Keratinocyte (primary cell): ENCODE data around the gene LRRC15.

ENCODE experiments used
- EZH2 ChIP-seq: IDR thresholded peaks from one replicate; pipeline ENCODE4 v1.6.1; 2012; ENCODE audit warnings: inconsistent platforms, mild to moderate bottlenecking, low read length, moderate library complexity
- TF ChIP-seq, protein P1 (sequence below), 3 experiments: IDR thresholded peaks in 1 of 3; conservative IDR thresholded peaks in 1 of 3; optimal IDR thresholded peaks in 1 of 3; 2 replicates in 2 of 3; 3 replicates in 1 of 3; pipeline versions ENCODE3 to v1.5.1; 2011; ENCODE audit warnings: low read length in 3 of 3, mild to moderate bottlenecking in 3 of 3, moderate library complexity in 2 of 3, control low read depth in 1 of 3, inconsistent platforms in 1 of 3; ENCODE audit not compliant: insufficient read depth in 2 of 3; ENCODE audit errors: extremely low read depth in 1 of 3

DNA sequence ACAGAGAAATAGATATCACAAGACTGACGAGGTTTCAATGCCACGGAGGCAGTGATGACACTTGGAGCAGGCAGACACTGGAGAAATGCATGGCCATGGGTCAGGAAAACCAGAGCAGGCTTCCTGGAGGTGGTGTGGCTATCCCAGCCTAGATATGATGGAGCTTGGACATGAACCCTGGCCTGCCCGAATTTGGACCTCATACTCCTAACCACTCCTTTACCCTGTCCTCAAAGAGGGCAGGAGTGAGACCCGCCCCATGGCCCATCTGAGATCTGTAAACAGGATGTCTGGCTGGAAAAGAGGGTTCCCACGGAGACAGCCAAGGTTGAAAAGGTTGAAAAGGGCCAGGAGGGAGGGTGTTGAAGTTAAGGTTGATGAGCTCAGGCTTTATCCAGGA, 49.4 kb downstream of the LRRC15 start:
- TF ChIP-seq, protein P1, sequence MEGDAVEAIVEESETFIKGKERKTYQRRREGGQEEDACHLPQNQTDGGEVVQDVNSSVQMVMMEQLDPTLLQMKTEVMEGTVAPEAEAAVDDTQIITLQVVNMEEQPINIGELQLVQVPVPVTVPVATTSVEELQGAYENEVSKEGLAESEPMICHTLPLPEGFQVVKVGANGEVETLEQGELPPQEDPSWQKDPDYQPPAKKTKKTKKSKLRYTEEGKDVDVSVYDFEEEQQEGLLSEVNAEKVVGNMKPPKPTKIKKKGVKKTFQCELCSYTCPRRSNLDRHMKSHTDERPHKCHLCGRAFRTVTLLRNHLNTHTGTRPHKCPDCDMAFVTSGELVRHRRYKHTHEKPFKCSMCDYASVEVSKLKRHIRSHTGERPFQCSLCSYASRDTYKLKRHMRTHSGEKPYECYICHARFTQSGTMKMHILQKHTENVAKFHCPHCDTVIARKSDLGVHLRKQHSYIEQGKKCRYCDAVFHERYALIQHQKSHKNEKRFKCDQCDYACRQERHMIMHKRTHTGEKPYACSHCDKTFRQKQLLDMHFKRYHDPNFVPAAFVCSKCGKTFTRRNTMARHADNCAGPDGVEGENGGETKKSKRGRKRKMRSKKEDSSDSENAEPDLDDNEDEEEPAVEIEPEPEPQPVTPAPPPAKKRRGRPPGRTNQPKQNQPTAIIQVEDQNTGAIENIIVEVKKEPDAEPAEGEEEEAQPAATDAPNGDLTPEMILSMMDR (optimal IDR thresholded peaks at IDR 0.05 in 1 of 3, IDR thresholded peaks at IDR 0.05 in 1 of 3, conservative IDR thresholded peaks at IDR 0.05 in 1 of 3; ENCODE audit: extremely low read depth in 1 of 3, insufficient read depth in 2 of 3, low read length in 3 of 3): no peak
- no peak for TF ChIP-seq EZH2
